Smooth muscle cell (in vitro differentiated cells): ENCODE results near the gene IGFLR1. TPM values are rescaled to one million over a fixed set of nuclear protein-coding genes. Genes with fewer than 3 reads are reported as not detected.

Source experiments
- DNase-seq: peaks from one replicate; lab custom pipeline; 2025; ENCODE audit not compliant: unreplicated experiment; lab: John Stamatoyannopoulos, UW
- H2AFZ ChIP-seq: fragments of 200-600 bp; sonication (generic); 2 replicates; pipeline ENCODE4 v1.6.0; 2016; ENCODE audit warnings: antibody characterized with exemption, low read depth, mild to moderate bottlenecking
- H3F3A ChIP-seq: fragments of 200-600 bp; sonication (generic); 2 replicates; pipeline ENCODE4 v1.6.0; 2017; ENCODE audit warnings: antibody characterized with exemption, low read depth
- H3K27ac ChIP-seq: fragments of 200-600 bp; sonication (generic); 2 replicates; pipeline ENCODE4 v1.5.1; 2016; ENCODE audit warnings: low read depth, mild to moderate bottlenecking
- H3K27me3 ChIP-seq: fragments of 200-600 bp; sonication (generic); 2 replicates; pipeline ENCODE4 v1.6.1; 2016; ENCODE audit warnings: low read depth, mild to moderate bottlenecking
- H3K36me3 ChIP-seq: fragments of 200-600 bp; sonication (generic); 2 replicates; pipeline ENCODE4 v1.5.1; 2016; ENCODE audit warnings: low read depth
- H3K4me1 ChIP-seq: fragments of 200-600 bp; sonication (generic); 2 replicates; pipeline ENCODE4 v1.5.1; 2016; ENCODE audit warnings: low read depth
- H3K4me2 ChIP-seq: fragments of 200-600 bp; sonication (generic); 2 replicates; pipeline ENCODE4 v1.6.0; 2016; ENCODE audit warnings: mild to moderate bottlenecking
- H3K4me3 ChIP-seq: fragments of 200-600 bp; sonication (generic); 2 replicates; pipeline ENCODE4 v1.5.1; 2016; ENCODE audit warnings: mild to moderate bottlenecking
- H3K79me2 ChIP-seq: fragments of 200-600 bp; sonication (generic); 2 replicates; pipeline ENCODE4 v1.6.0; 2016; ENCODE audit warnings: low read depth, mild to moderate bottlenecking
- H3K9ac ChIP-seq: fragments of 200-600 bp; sonication (generic); 2 replicates; pipeline ENCODE4 v1.6.0; 2016; ENCODE audit warnings: low read depth
- H3K9me3 ChIP-seq: fragments of 200-600 bp; sonication (generic); replicated peaks from 2 replicates; pipeline ENCODE4 v1.5.1; 2016; ENCODE audit warnings: low read depth
- H4K20me1 ChIP-seq: fragments of 200-600 bp; sonication (generic); 2 replicates; pipeline ENCODE4 v1.6.0; 2016; ENCODE audit warnings: low read depth
- WGBS: methylation state at CpG from one replicate; pipeline ENCODE4 v1.1.7; 2016; ENCODE audit warnings: low lambda C conversion rate; 5-methylcytosine and 5-hydroxymethylcytosine counted together
- polyA plus RNA-seq: library from polyadenylated mRNA; unstranded; fragments of >200 nt; fragmentation: Nextera tagmentation; extraction: Ambion mirVana; gene quantifications from 2 replicates; pipeline ENCODE4 v1.2.1, GENCODE V29; 2016
- total RNA-seq: library from RNA; depleted of rRNA; stranded (reverse); fragments of >200 nt; gene quantifications from 2 replicates; pipeline ENCODE4 v1.2.3, GENCODE V29; 2014
- TF ChIP-seq, protein P1 (sequence below): fragments of 200-600 bp; sonication (generic); IDR thresholded peaks from 2 replicates; pipeline ENCODE4 v1.5.1; 2017; ENCODE audit warnings: borderline replicate concordance, mild to moderate bottlenecking, antibody characterized with exemption; ENCODE audit not compliant: insufficient read depth, poor library complexity, severe bottlenecking

Gene IGFLR1
- total and polyA plus RNA-seq, 2 experiments from 2014 or later = 1.2 to 1.4 TPM

DNA sequence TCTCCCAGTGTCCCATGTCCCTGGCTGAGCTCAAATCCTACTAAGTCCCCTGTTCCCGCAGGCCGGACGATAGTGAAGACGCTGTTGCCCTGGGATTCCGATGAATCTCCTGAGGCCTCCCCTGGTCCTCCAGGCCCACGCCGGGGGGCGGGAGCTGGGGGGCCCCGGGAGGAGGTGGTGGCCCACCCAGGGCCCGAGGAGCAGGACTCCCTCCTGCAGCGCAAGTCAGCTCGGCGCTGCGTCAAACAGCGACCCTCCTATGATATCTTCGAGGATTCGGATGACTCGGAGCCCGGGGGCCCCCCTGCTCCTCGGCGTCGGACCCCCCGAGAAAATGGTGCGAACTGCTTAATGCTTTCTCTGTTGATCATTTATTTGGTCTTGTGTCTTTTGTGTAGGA is 18.6 kb downstream of the IGFLR1 start:
- TF ChIP-seq, protein P1, sequence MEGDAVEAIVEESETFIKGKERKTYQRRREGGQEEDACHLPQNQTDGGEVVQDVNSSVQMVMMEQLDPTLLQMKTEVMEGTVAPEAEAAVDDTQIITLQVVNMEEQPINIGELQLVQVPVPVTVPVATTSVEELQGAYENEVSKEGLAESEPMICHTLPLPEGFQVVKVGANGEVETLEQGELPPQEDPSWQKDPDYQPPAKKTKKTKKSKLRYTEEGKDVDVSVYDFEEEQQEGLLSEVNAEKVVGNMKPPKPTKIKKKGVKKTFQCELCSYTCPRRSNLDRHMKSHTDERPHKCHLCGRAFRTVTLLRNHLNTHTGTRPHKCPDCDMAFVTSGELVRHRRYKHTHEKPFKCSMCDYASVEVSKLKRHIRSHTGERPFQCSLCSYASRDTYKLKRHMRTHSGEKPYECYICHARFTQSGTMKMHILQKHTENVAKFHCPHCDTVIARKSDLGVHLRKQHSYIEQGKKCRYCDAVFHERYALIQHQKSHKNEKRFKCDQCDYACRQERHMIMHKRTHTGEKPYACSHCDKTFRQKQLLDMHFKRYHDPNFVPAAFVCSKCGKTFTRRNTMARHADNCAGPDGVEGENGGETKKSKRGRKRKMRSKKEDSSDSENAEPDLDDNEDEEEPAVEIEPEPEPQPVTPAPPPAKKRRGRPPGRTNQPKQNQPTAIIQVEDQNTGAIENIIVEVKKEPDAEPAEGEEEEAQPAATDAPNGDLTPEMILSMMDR = no peak
- no peak overlapping the region for H3K4me2 ChIP-seq
- no peak overlapping the region for H2AFZ ChIP-seq
- no peak for DNase-seq
- no peaks in the 10 kb centered on the region for H3K27me3 ChIP-seq
- H3K4me1 ChIP-seq = peaks cover 5% of the 10 kb centered on the region
- H3K79me2 ChIP-seq = peaks cover 34% of the 10 kb centered on the region
- H4K20me1 ChIP-seq = peaks cover 22% of the 10 kb centered on the region
- H3K4me3 ChIP-seq = no peak overlapping the region
- peaks cover 6% of the 10 kb centered on the region for H3K36me3 ChIP-seq
- H3F3A ChIP-seq = no peaks in the 10 kb centered on the region
- H3K9ac ChIP-seq = no peak overlapping the region
- WGBS = 98% methylated on average over 24 of the region's 24 CpGs
- H3K9me3 ChIP-seq = no peaks in the 10 kb centered on the region
- no peak overlapping the region for H3K27ac ChIP-seq

- H3K4me2 ChIP-seq = no peak overlapping the region
- H3K27ac ChIP-seq = no peak overlapping the region
- H3K27me3 ChIP-seq = no peaks in the 10 kb centered on the region
- H2AFZ ChIP-seq = no peak overlapping the region
- H4K20me1 ChIP-seq = peaks cover 25% of the 10 kb centered on the region
- no peak for DNase-seq
- TF ChIP-seq, protein P1 = no peak
- no peaks in the 10 kb centered on the region for H3F3A ChIP-seq
- peaks cover 39% of the 10 kb centered on the region for H3K79me2 ChIP-seq
- no peak overlapping the region for H3K4me3 ChIP-seq
- no peak overlapping the region for H3K9ac ChIP-seq
- H3K36me3 ChIP-seq = peaks cover 6% of the 10 kb centered on the region
- 98% methylated on average over 16 of the region's 16 CpGs for WGBS
- H3K9me3 ChIP-seq = no peaks in the 10 kb centered on the region
- peaks cover 5% of the 10 kb centered on the region for H3K4me1 ChIP-seq
These were observed 19.4 kb downstream of the IGFLR1 start for GRCh38 chr19:35722897-35723296.

- peaks cover 39% of the 10 kb centered on the region for H3K79me2 ChIP-seq
- TF ChIP-seq, protein P1 = no peak
- H4K20me1 ChIP-seq = peaks cover 25% of the 10 kb centered on the region
- WGBS = 98% methylated on average over 14 of the region's 14 CpGs
- H3K9ac ChIP-seq = no peak overlapping the region
- H3F3A ChIP-seq = no peaks in the 10 kb centered on the region
- no peaks in the 10 kb centered on the region for H3K9me3 ChIP-seq
- H3K4me2 ChIP-seq = no peak overlapping the region
- peaks cover 5% of the 10 kb centered on the region for H3K4me1 ChIP-seq
- no peak for DNase-seq
- no peak overlapping the region for H2AFZ ChIP-seq
- H3K27me3 ChIP-seq = no peaks in the 10 kb centered on the region
- H3K36me3 ChIP-seq = peaks cover 6% of the 10 kb centered on the region
- no peak overlapping the region for H3K4me3 ChIP-seq
- H3K27ac ChIP-seq = no peak overlapping the region
These were observed 19.8 kb downstream of the IGFLR1 start for GRCh38 chr19:35722461-35722860.

- H3K79me2 ChIP-seq = peaks cover 39% of the 10 kb centered on the region
- H3K4me2 ChIP-seq = no peak overlapping the region
- no peak overlapping the region for H2AFZ ChIP-seq
- DNase-seq = no peak
- no peaks in the 10 kb centered on the region for H3F3A ChIP-seq
- peaks cover 25% of the 10 kb centered on the region for H4K20me1 ChIP-seq
- no peak overlapping the region for H3K27ac ChIP-seq
- peaks cover 4% of the 10 kb centered on the region for H3K36me3 ChIP-seq
- H3K9me3 ChIP-seq = no peaks in the 10 kb centered on the region
- H3K27me3 ChIP-seq = no peaks in the 10 kb centered on the region
- peaks cover 5% of the 10 kb centered on the region for H3K4me1 ChIP-seq
- 97% methylated on average over 16 of the region's 16 CpGs for WGBS
- TF ChIP-seq, protein P1 = no peak
- no peak overlapping the region for H3K4me3 ChIP-seq
- H3K9ac ChIP-seq = no peak overlapping the region
These were observed 20.9 kb downstream of the IGFLR1 start for GRCh38 chr19:35721374-35721773.
